K562 (cell line): ENCODE results near the gene PDE9A. TPM values are rescaled to one million over a fixed set of nuclear protein-coding genes. Genes with fewer than 3 reads are reported as not detected.

ENCODE experiments used
- ATAC-seq: fragments of 200-7000 bp; cut with Tn5 transposase; 3 replicates; pipeline ENCODE4 v1.9.1; 2020; ENCODE audit warnings: moderate library complexity
- BruUV-seq: library from RNA; stranded (reverse); fragments of 400-500 nt; replicated peaks from 2 replicates; lab custom pipeline; 2021; lab: Mats Ljungman, UMichigan
- CTCF ChIA-PET: fragments of 300-600 bp; formaldehyde crosslinking; extraction: SDS; loops from one replicate; lab custom pipeline; 2021; ENCODE audit warnings: low intra/inter-chr PET ratio; lab: Yijun Ruan, JAX
- POLR2A ChIA-PET: fragments of 300-600, 350-650 bp; sonication (Branson Sonifier 250); formaldehyde crosslinking; extraction: SDS; loops from one replicate; lab custom pipeline; 2021; ENCODE audit warnings: antibody characterized with exemption, inconsistent platforms; lab: Yijun Ruan, JAX
- DNase-seq, 4 experiments: peaks; one replicate each; pipeline versions ENCODE4 v3.0.0 to v3.0.0-alpha.2; 2011 to 2018; ENCODE audit warnings: low spot score in 3 of 4, mixed read lengths in 3 of 4; ENCODE audit errors: extremely low read depth in 1 of 4
- FAIRE-seq: peaks from 2 replicates; lab custom pipeline; 2011; peaks lifted over from hg19 to GRCh38; lab: Jason Lieb, UNC
- H2AFZ ChIP-seq: 2 replicates; pipeline ENCODE4 v1.6.0; 2011; ENCODE audit warnings: low read depth, low read length, control low read depth, inconsistent platforms
- H3K27ac ChIP-seq: fragments of 200-600 bp; 3 replicates; pipeline ENCODE4 v1.8.0; 2011; ENCODE audit warnings: low read depth, mild to moderate bottlenecking, control low read depth, inconsistent platforms, low read length, moderate library complexity, mixed read lengths; ENCODE audit errors: extremely low read depth
- H3K27me3 ChIP-seq, 2 experiments: fragments of 300-600 bp in 1 of 2; 2 replicates in 1 of 2; 3 replicates in 1 of 2; pipeline versions ENCODE4 v1.6.0 to v1.8.0; 2011; ENCODE audit warnings: inconsistent platforms in 2 of 2, low read length in 2 of 2, mild to moderate bottlenecking in 1 of 2, mixed read lengths in 1 of 2, moderate library complexity in 1 of 2; ENCODE audit not compliant: control insufficient read depth in 2 of 2, insufficient read depth in 2 of 2
- H3K36me3 ChIP-seq: fragments of 300-600 bp; 3 replicates; pipeline ENCODE4 v1.8.0; 2011; ENCODE audit warnings: mild to moderate bottlenecking, low read length, inconsistent platforms; ENCODE audit not compliant: control insufficient read depth, insufficient read depth
- H3K4me1 ChIP-seq, 2 experiments: fragments of 200-600 bp in 1 of 2; replicated peaks in 1 of 2; 2 replicates in 1 of 2; 3 replicates in 1 of 2; pipeline versions ENCODE4 v1.5.1 to v1.8.0; 2011; ENCODE audit warnings: inconsistent platforms in 2 of 2, low read length in 2 of 2, mild to moderate bottlenecking in 1 of 2, mixed read lengths in 1 of 2, moderate library complexity in 1 of 2; ENCODE audit not compliant: control insufficient read depth in 2 of 2, insufficient read depth in 2 of 2
- H3K4me2 ChIP-seq: 2 replicates; pipeline ENCODE4 v1.6.1; 2011; ENCODE audit warnings: low read length, control low read depth, inconsistent platforms, mixed read lengths; ENCODE audit not compliant: insufficient read depth
- H3K4me3 ChIP-seq: fragments of 200-600 bp; sonication (generic), shearing (Covaris generic); 2 replicates; pipeline ENCODE4 v1.5.1; 2016; ENCODE audit warnings: control low read depth, inconsistent platforms
- H3K79me2 ChIP-seq: fragments of 200-600 bp; 3 replicates; pipeline ENCODE4 v1.8.0; 2011; ENCODE audit warnings: low read length, inconsistent platforms; ENCODE audit not compliant: control insufficient read depth, insufficient read depth
- H3K9ac ChIP-seq, 2 experiments: 2 replicates each; pipeline versions ENCODE4 v1.6.0 to v1.6.1; 2011; ENCODE audit warnings: low read depth in 2 of 2, low read length in 2 of 2, control low read depth in 1 of 2, inconsistent platforms in 1 of 2, mild to moderate bottlenecking in 1 of 2, mixed read lengths in 1 of 2; ENCODE audit not compliant: insufficient read depth in 1 of 2
- H3K9me1 ChIP-seq: one replicate; pipeline ENCODE4 v1.6.0; 2011; ENCODE audit warnings: inconsistent platforms, mild to moderate bottlenecking, low read length, moderate library complexity; ENCODE audit not compliant: control insufficient read depth, insufficient read depth
- H3K9me3 ChIP-seq: replicated peaks from 2 replicates; pipeline ENCODE4 v1.5.1; 2011; ENCODE audit warnings: low read depth, low read length, inconsistent platforms; ENCODE audit not compliant: control insufficient read depth, insufficient read depth
- H4K20me1 ChIP-seq: replicated peaks from 2 replicates; pipeline ENCODE4 v1.6.1; 2011; ENCODE audit warnings: low read length, inconsistent platforms, mixed read lengths; ENCODE audit not compliant: control insufficient read depth, insufficient read depth
- CBFA2T3 ChIP-seq: fragments of 450-650 bp; IDR thresholded peaks from 2 replicates; pipeline ENCODE4 v1.6.1; 2017
- FOS ChIP-seq: IDR thresholded peaks from 3 replicates; pipeline ENCODE4 v1.6.1; 2011; ENCODE audit not compliant: insufficient read length; ENCODE audit errors: extremely low read depth
- KDM5B ChIP-seq: fragments of 200-600 bp; sonication (generic); IDR thresholded peaks from 2 replicates; pipeline ENCODE4 v1.6.1; 2012; ENCODE audit warnings: low read depth, mild to moderate bottlenecking, moderate library complexity, low read length, control low read depth, inconsistent platforms; ENCODE audit not compliant: insufficient replicate concordance
- MCM7 ChIP-seq, 2 experiments: fragments of 450-650 bp; IDR thresholded peaks; 2 replicates each; pipeline ENCODE4 v1.6.1; 2016 to 2018
- OTX1 ChIP-seq: fragments of 450-650 bp; formaldehyde crosslinking; IDR thresholded peaks from 2 replicates; pipeline ENCODE4 v1.4.0; 2022; ENCODE audit warnings: mild to moderate bottlenecking
- TFAM ChIP-seq: fragments of 250-450 bp; sonication (Bioruptor Pico); conservative IDR thresholded peaks from 2 replicates; pipeline ENCODE4 v1.5.0; 2021; ENCODE audit warnings: mild to moderate bottlenecking, moderate library complexity
- WGBS: fragments of 100-300 bp; shearing (Covaris generic); methylation state at CpG from one replicate; pipeline ENCODE4 v1.1.6; 2016; ENCODE audit warnings: low coverage, mixed read lengths; ENCODE audit not compliant: insufficient coverage; ENCODE audit errors: missing lambda C conversion rate; 5-methylcytosine and 5-hydroxymethylcytosine counted together
- in situ Hi-C: fragments of 300-500 bp; cut with MboI; formaldehyde crosslinking; loops from 4 replicates; pipeline ENCODE4 v1.15.0; 2018; ENCODE audit warnings: inconsistent platforms, mixed read lengths
- intact Hi-C: fragments of 100-400 bp; cut with micrococcal nuclease; formaldehyde crosslinking; loops from 2 replicates; pipeline ENCODE4 v1.14.2; 2022
- polyA plus RNA-seq, 8 experiments: library from polyadenylated mRNA; depleted of rRNA in 4 of 8; stranded (reverse) in 5 of 8; unstranded in 3 of 8; fragments of >200 nt; fragmentation: Nextera tagmentation in 2 of 8; fragmentation: Illumina TruSeq in 1 of 8; extraction: Ambion mirVana in 2 of 8; extraction: Trizol in 1 of 8; gene quantifications; 2 replicates each; pipeline versions ENCODE4 v1.2.1 to v1.2.3, GENCODE V29; 2011 to 2014; ENCODE audit warnings: inconsistent platforms in 1 of 8, missing spikeins in 1 of 8
- total RNA-seq, 7 experiments: library from RNA; depleted of rRNA in 6 of 7; stranded (reverse); fragments of >200 nt in 6 of 7; fragmentation: Illumina TruSeq in 2 of 7; extraction: Trizol in 2 of 7; gene quantifications; 2 replicates each; pipeline versions ENCODE4 v1.2.1 to v1.2.3, GENCODE V29; 2011 to 2021; ENCODE audit warnings: low replicate concordance in 1 of 7
- TF ChIP-seq, protein P1 (sequence below): fragments of 450-650 bp; IDR thresholded peaks from 2 replicates; pipeline ENCODE4 v1.6.1; 2017; ENCODE audit warnings: antibody characterized with exemption
- TF ChIP-seq, protein P2 (sequence below), 2 experiments: IDR thresholded peaks in 1 of 2; conservative IDR thresholded peaks in 1 of 2; 2 replicates each; pipeline ENCODE4 v1.6.1; 2016; ENCODE audit warnings: low read depth in 2 of 2, mild to moderate bottlenecking in 1 of 2, missing compliant biosample characterization in 1 of 2, missing genetic modification characterization in 1 of 2, moderate library complexity in 1 of 2

The PDE9A gene
- total and polyA plus RNA-seq, 9 of the 15 experiments (the other 6 are each of a cell fraction or from before 2014, with no cell fraction given) = 0.07 to 0.27 TPM; not detected in 7

DNA sequence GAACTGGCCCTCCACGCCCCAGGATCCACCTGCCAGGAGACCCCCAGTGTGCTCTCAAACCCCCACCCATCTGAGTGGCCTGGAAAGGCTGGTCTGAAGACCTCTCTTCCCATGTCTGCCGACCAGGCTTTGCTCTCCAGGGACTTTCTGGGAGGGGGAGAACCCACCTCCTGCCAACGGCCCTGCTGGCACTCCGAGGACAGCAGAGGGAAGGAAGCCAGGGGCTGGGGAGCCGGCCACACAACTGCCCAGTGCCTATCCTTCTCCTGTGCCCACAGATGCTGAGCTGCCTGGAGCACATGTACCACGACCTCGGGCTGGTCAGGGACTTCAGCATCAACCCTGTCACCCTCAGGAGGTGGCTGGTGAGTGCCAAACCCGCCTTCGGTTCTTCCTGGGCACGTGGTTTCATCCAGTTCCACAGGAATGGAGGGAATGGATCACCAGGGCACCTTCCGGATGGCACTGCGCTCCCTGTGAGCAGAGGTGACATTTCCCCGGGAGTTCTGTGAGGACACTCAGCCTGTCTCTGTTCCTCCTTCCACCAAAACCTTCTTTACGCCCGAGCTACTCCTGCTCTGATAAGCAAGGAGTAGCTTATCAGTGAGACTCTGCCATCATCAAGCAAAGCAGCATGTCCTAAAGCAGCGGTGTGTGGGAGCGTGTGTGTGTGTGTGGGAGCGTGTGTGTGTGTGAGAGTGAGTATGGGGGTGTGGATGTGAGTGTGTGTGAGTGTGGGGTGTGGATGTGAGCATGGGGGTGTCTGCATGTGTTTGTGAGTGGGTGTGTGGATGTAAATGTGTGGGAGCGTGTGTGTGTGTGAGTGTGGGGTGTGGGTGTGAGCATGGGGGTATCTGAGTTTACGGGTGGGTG, 105.5 kb downstream of the PDE9A start:
- H3K79me2 ChIP-seq = no peaks in the 10 kb centered on the region
- under 1% methylated on average over 18 of the region's 20 CpGs for WGBS
- no peak overlapping the region for H3K4me2 ChIP-seq
- POLR2A ChIA-PET = interaction anchor here (1.1 kb wide), 1 partner anchor 12 kb away, joined by 4 read pairs; no protein-coding TSS in a partner anchor
- no peaks in the 10 kb centered on the region for H3K36me3 ChIP-seq
- in situ Hi-C loops = no loop called here
- peaks cover 0 to 31% of the 10 kb centered on the region in 2 experiments; a peak in 3 of 5 replicates for H3K4me1 ChIP-seq
- BruUV-seq = no TSS peak
- peaks cover 77 to 98% of the 10 kb centered on the region in 2 experiments for H3K27me3 ChIP-seq
- H4K20me1 ChIP-seq = peaks cover 26% of the 10 kb centered on the region; the same call in 1 of the 2 replicates
- DNase-seq = peak in 1 of 4 experiments; percentile 16
- no peak overlapping the region for H3K4me3 ChIP-seq
- no peak for FAIRE-seq
- no peak for ATAC-seq
- H2AFZ ChIP-seq = no peak overlapping the region
- no peak overlapping the region for H3K9ac ChIP-seq
- intact Hi-C loops = no loop called here
- no peaks in the 10 kb centered on the region for H3K9me3 ChIP-seq
- H3K27ac ChIP-seq = no peak overlapping the region; the same call in 2 of the 3 replicates
- no peaks in the 10 kb centered on the region for H3K9me1 ChIP-seq
- CTCF ChIA-PET = no interaction called here
- TF ChIP-seq, protein P1, sequence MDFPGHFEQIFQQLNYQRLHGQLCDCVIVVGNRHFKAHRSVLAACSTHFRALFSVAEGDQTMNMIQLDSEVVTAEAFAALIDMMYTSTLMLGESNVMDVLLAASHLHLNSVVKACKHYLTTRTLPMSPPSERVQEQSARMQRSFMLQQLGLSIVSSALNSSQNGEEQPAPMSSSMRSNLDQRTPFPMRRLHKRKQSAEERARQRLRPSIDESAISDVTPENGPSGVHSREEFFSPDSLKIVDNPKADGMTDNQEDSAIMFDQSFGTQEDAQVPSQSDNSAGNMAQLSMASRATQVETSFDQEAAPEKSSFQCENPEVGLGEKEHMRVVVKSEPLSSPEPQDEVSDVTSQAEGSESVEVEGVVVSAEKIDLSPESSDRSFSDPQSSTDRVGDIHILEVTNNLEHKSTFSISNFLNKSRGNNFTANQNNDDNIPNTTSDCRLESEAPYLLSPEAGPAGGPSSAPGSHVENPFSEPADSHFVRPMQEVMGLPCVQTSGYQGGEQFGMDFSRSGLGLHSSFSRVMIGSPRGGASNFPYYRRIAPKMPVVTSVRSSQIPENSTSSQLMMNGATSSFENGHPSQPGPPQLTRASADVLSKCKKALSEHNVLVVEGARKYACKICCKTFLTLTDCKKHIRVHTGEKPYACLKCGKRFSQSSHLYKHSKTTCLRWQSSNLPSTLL = no peak
- no peak for TF ChIP-seq FOS
- TF ChIP-seq KDM5B = no peak
- TF ChIP-seq TFAM (CRISPR knock-in tag) = no peak
- peak; percentile 66; the same call in 1 of the 2 replicates for TF ChIP-seq OTX1
- TF ChIP-seq MCM7 (IDR thresholded peaks at IDR 0.05) = no peak
- TF ChIP-seq, protein P2, sequence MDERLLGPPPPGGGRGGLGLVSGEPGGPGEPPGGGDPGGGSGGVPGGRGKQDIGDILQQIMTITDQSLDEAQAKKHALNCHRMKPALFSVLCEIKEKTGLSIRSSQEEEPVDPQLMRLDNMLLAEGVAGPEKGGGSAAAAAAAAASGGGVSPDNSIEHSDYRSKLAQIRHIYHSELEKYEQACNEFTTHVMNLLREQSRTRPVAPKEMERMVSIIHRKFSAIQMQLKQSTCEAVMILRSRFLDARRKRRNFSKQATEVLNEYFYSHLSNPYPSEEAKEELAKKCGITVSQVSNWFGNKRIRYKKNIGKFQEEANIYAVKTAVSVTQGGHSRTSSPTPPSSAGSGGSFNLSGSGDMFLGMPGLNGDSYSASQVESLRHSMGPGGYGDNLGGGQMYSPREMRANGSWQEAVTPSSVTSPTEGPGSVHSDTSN (CRISPR knock-in tag; IDR thresholded peaks at IDR 0.05; ENCODE audit: low read depth) = no peak
- TF ChIP-seq, protein P2 (tag; conservative IDR thresholded peaks at IDR 0.05; ENCODE audit: low read depth) = no peak
- TF ChIP-seq CBFA2T3 = peak; percentile 56
